Measurements from ENCODE around the gene OGFOD3. TPM values are rescaled to one million over a fixed set of nuclear protein-coding genes. Genes with fewer than 3 reads are reported as not detected.
"Not testable (repeated sequence)": the region's sequence is repeated elsewhere in the genome, so short reads cannot be mapped to it uniquely, and the experiment has no call there.

The OGFOD3 gene
- total RNA-seq, 1 donor from 2014 or later: 25.5 TPM

DNA sequence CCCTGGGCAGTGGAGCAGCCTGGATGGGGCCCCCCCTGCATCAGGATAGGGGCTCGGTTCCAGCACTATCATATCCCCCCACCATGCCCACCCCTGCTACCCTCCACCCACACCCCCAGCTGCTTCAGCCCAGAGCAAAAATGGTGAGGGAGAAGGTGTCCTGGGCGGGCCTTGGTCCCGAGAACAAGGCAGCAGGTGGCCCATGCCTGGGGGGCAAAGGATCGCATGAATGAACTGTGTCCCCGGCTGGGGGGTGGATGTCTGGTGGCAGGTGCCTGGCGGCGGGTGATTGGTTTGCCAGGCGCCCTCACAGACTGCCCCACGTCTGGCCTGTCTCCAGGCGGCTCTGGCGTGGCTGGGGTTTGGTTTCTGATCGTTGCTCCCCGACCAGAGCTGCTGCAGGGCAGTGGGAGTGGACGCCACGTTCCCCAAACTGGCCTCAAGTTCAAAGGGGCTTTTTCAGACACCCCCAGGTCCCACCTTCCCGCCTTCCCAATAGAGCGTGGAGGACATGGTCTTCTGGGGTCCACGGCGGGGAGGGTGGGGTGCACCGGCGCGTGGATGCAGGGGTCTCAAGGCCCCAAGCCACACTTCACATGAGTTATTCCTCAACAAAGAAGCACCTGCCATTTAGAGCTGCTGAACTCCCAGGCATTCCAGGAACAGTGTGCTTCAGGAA, 34.2 kb downstream of the OGFOD3 start:
- Histone ChIP-seq H3K27ac (no peak overlapping the region), H3K4me1 (peaks cover 28% of the 10 kb centered on the region), H3K4me3 (no peak overlapping the region), H3K9me3 (no peaks in the 10 kb centered on the region), H3K36me3 (no peaks in the 10 kb centered on the region), H3K27me3 (no peaks in the 10 kb centered on the region)
- no peak for DNase-seq (ENCODE audit: extremely low spot score in 2 of 2)
- intact Hi-C loops (cut with DNase I): no loop called here
- TF ChIP-seq POLR2A (IDR thresholded peaks at IDR 0.05) (no peak), POLR2AphosphoS5 (IDR thresholded peaks at IDR 0.05; ENCODE audit: insufficient read depth in 1 of 2, low read depth in 1 of 2) (no peak)
- TF ChIP-seq, protein P1, sequence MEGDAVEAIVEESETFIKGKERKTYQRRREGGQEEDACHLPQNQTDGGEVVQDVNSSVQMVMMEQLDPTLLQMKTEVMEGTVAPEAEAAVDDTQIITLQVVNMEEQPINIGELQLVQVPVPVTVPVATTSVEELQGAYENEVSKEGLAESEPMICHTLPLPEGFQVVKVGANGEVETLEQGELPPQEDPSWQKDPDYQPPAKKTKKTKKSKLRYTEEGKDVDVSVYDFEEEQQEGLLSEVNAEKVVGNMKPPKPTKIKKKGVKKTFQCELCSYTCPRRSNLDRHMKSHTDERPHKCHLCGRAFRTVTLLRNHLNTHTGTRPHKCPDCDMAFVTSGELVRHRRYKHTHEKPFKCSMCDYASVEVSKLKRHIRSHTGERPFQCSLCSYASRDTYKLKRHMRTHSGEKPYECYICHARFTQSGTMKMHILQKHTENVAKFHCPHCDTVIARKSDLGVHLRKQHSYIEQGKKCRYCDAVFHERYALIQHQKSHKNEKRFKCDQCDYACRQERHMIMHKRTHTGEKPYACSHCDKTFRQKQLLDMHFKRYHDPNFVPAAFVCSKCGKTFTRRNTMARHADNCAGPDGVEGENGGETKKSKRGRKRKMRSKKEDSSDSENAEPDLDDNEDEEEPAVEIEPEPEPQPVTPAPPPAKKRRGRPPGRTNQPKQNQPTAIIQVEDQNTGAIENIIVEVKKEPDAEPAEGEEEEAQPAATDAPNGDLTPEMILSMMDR (IDR thresholded peaks at IDR 0.05): no peak

DNA sequence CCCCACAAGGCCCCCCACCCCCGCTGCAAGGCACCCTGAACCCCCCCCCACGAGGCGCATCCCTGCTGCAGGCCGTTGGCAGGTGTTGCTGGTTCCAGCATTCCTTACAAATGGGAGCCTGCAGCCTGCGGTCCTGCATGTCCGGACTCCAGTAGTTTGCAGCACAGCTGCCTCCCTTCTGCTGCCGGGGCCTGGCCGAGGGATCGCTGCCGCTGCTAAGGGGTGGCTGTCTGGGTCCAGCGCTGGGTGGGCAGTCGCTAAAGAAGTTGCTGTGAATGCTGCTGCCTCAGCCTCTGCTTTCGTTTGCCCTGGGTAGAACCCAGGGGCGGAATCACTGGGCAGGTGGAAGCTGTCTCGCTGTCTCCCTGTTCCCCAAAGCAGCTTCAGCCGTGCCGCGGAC, 35.0 kb downstream of the OGFOD3 start:
- no peaks in the 10 kb centered on the region for H3K27me3 ChIP-seq
- no peak for DNase-seq (ENCODE audit: extremely low spot score in 2 of 2)
- H3K4me1 ChIP-seq: peaks cover 28% of the 10 kb centered on the region

DNA sequence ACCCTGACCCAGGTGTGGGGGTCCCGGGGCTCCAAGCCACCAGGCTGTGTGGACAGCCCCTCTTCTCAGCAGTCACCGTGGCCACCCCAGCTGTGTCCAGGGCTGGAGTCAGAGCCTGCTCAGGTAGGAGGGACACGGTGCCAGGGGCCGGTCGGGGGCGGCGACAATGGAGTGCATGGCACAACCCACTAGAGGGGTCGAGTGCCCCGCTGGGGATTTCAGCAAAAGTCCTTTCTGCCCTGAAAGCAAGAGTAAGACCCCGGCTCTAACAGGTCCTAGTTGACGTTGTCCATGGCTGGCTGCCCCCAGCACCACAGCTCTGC, 35.5 kb downstream of the OGFOD3 start:
- Histone ChIP-seq H3K4me3 (no peak overlapping the region), H3K27me3 (no peaks in the 10 kb centered on the region), H3K27ac (no peak overlapping the region), H3K9me3 (no peaks in the 10 kb centered on the region), H3K4me1 (peaks cover 28% of the 10 kb centered on the region), H3K36me3 (no peaks in the 10 kb centered on the region)
- TF ChIP-seq POLR2AphosphoS5 (IDR thresholded peaks at IDR 0.05; ENCODE audit: insufficient read depth in 1 of 2, low read depth in 1 of 2) (no peak), POLR2A (IDR thresholded peaks at IDR 0.05) (no peak)
- TF ChIP-seq, protein P1 (IDR thresholded peaks at IDR 0.05): no peak
- no peak for DNase-seq (ENCODE audit: extremely low spot score in 2 of 2)
- intact Hi-C loops (cut with DNase I): no loop called here

More for the DNA sequence above, 35.0 kb downstream of the OGFOD3 start:
- Histone ChIP-seq H3K27ac (no peak overlapping the region), H3K9me3 (no peaks in the 10 kb centered on the region), H3K4me3 (no peak overlapping the region), H3K36me3 (no peaks in the 10 kb centered on the region)
- intact Hi-C loops (cut with DNase I): no loop called here
- TF ChIP-seq, protein P1 (IDR thresholded peaks at IDR 0.05): no peak
- TF ChIP-seq POLR2A (IDR thresholded peaks at IDR 0.05) (no peak), POLR2AphosphoS5 (IDR thresholded peaks at IDR 0.05; ENCODE audit: insufficient read depth in 1 of 2, low read depth in 1 of 2) (no peak)

DNA sequence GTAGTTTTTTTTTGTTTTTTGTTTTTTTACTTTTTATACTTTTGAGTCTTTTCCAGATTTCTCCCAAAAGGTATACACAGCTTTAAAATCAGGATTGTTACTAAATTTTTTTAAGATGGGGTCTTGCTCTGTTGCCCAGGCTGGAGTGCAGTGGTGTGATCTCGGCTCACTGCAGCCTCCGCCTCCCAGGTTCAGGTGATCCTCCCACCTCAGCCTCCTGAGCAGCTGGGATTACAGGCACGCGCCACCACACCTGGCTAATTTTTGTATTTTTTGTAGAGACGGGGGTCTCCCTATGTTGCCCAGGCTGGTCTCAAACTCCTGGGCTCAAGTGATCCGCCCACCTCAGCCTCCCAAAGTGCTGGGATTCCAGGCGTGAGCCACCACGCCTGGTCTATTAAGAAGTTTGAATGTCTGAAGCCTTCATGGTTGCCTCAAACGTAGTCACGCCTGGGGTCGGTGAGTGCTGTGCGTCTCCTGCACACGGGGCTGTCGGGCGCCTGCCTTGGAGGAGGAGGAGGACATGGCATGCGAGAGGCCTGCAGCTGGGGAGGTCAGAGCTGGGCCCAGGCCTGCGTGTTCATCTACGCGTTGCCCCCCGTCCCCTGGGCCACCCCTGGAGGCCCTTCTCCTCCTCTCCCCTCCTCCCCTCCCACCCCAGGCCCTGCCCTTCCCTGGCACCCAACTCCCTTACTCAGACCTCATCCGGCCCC, 36.0 kb downstream of the OGFOD3 start:
- H3K27ac ChIP-seq; H3K36me3 ChIP-seq; H3K9me3 ChIP-seq; DNase-seq (ENCODE audit: extremely low spot score in 2 of 2); H3K27me3 ChIP-seq; intact Hi-C loops (cut with DNase I); H3K4me3 ChIP-seq: not testable (repeated sequence)
- peaks cover 28% of the 10 kb centered on the region for H3K4me1 ChIP-seq

DNA sequence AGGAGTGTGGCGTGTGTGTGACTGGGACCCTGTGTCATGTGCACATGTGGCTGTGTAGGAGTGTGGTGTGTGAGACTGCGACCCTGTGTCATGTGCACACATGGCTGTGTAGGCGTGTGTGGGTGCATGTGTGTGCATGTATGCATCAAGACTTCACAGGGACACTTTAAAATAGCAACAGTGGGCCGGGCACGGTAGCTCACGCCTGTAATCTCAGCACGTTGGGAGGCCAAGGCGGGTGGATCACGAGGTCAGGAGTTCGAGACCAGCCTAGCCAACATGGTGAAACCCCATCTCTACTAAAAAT, 36.7 kb downstream of the OGFOD3 start:
- H3K27me3 ChIP-seq: not testable (repeated sequence)

DNA sequence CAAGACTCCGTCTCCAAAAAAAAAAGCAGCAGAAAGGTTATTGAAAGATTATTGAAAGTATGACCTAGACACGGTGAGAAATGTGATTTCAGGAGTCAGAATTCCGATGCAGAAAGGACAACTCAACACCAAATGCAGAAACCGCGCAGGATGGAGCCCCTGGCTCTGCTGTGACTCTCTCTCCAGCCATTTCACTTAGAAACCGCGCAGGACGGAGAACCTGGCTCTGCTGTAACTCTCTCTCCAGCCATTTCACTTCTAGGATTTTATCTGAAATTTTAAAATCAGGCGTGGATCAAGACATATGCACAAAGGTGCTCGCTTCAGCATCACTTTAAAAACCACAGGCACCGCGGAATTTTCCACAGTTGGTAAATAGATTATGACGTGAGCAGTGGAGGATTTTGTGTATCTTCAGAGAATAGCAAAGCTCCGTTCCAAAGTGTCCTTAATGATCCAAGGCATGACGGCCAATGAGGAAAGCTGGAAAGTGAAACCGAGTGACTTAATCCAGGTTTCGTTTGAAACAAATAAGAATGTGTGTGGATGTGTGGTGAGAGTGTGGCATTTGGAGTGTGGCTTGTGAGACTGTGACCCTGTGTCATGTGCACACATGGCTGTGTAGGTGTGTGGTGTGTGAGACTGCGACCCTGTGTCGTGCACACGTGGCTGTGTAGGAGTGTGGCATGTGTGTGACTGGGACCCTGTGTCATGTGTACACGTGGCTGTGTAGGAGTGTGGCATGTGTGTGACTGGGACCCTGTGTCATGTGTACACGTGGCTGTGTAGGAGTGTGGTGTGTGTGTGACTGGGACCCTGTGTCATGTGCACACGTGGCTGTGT, 37.3 kb downstream of the OGFOD3 start:
- no peaks in the 10 kb centered on the region for H3K9me3 ChIP-seq
- TF ChIP-seq POLR2A (IDR thresholded peaks at IDR 0.05) (no peak), POLR2AphosphoS5 (IDR thresholded peaks at IDR 0.05; ENCODE audit: insufficient read depth in 1 of 2, low read depth in 1 of 2) (no peak)
- TF ChIP-seq, protein P1 (IDR thresholded peaks at IDR 0.05): no peak
- H3K27me3 ChIP-seq: no peaks in the 10 kb centered on the region
- peaks cover 18% of the 10 kb centered on the region for H3K4me1 ChIP-seq
- intact Hi-C loops (cut with DNase I): no loop called here
- H3K4me3 ChIP-seq: no peak overlapping the region
- H3K27ac ChIP-seq: no peak overlapping the region
- DNase-seq (ENCODE audit: extremely low spot score in 2 of 2): no peak
- H3K36me3 ChIP-seq: no peaks in the 10 kb centered on the region

More for the DNA sequence above, 36.7 kb downstream of the OGFOD3 start:
- H3K4me3 ChIP-seq; DNase-seq (ENCODE audit: extremely low spot score in 2 of 2); intact Hi-C loops (cut with DNase I); H3K9me3 ChIP-seq; H3K27ac ChIP-seq; H3K36me3 ChIP-seq: not testable (repeated sequence)
- H3K4me1 ChIP-seq: peaks cover 22% of the 10 kb centered on the region

All from vagina (tissue), 2 donors.